ENCODE data around the gene EXOC2.

GRCh38 chr6:620166-620565 is 72.8 kb downstream of the EXOC2 start:
- no peak for TF ChIP-seq EZH2 (IDR thresholded peaks at IDR 0.05; ENCODE audit: insufficient read depth, low read length)
- TF ChIP-seq, protein P1, sequence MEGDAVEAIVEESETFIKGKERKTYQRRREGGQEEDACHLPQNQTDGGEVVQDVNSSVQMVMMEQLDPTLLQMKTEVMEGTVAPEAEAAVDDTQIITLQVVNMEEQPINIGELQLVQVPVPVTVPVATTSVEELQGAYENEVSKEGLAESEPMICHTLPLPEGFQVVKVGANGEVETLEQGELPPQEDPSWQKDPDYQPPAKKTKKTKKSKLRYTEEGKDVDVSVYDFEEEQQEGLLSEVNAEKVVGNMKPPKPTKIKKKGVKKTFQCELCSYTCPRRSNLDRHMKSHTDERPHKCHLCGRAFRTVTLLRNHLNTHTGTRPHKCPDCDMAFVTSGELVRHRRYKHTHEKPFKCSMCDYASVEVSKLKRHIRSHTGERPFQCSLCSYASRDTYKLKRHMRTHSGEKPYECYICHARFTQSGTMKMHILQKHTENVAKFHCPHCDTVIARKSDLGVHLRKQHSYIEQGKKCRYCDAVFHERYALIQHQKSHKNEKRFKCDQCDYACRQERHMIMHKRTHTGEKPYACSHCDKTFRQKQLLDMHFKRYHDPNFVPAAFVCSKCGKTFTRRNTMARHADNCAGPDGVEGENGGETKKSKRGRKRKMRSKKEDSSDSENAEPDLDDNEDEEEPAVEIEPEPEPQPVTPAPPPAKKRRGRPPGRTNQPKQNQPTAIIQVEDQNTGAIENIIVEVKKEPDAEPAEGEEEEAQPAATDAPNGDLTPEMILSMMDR (IDR thresholded peaks at IDR 0.05; ENCODE audit: insufficient read depth, low read depth, low read length) = no peak
